WTC11 (cell line): ENCODE measurements around the gene TMEM97. TPM values are rescaled to one million over a fixed set of nuclear protein-coding genes. Genes with fewer than 3 reads are reported as not detected.

ENCODE experiments used
- CREB1 ChIP-seq: sonication (generic); formaldehyde crosslinking; IDR thresholded peaks from 2 replicates; pipeline ENCODE4 v1.8.0; 2023; ENCODE audit warnings: mild to moderate bottlenecking, missing genetic modification reagents
- CREM ChIP-seq: sonication (generic); formaldehyde crosslinking; IDR thresholded peaks from 2 replicates; pipeline ENCODE4 v1.8.1; 2022; ENCODE audit warnings: mild to moderate bottlenecking, missing genetic modification reagents, moderate library complexity
- ELF4 ChIP-seq: sonication (generic); formaldehyde crosslinking; IDR thresholded peaks from 2 replicates; pipeline ENCODE4 v1.8.1; 2022; ENCODE audit warnings: low read depth, mild to moderate bottlenecking, moderate library complexity, missing genetic modification reagents
- EMX1 ChIP-seq: fragments of 250-450 bp; sonication (Bioruptor Pico); IDR thresholded peaks from 2 replicates; pipeline ENCODE4 v1.8.0; 2021; ENCODE audit warnings: mild to moderate bottlenecking
- FOXJ3 ChIP-seq: sonication (generic); formaldehyde crosslinking; IDR thresholded peaks from 2 replicates; pipeline ENCODE4 v1.9.0; 2021; ENCODE audit warnings: missing genetic modification reagents, mild to moderate bottlenecking, borderline replicate concordance
- GRHL2 ChIP-seq: fragments of 250-450 bp; sonication (Bioruptor Pico); IDR thresholded peaks from 2 replicates; pipeline ENCODE4 v1.8.0; 2022; ENCODE audit warnings: mild to moderate bottlenecking, moderate library complexity; ENCODE audit not compliant: insufficient replicate concordance, severe bottlenecking
- JAZF1 ChIP-seq: fragments of 250-450 bp; sonication (Bioruptor Pico); IDR thresholded peaks from 2 replicates; pipeline ENCODE4 v1.9.0; 2021; ENCODE audit warnings: moderate library complexity, mild to moderate bottlenecking, inconsistent platforms
- KAT7 ChIP-seq: sonication (generic); formaldehyde crosslinking; IDR thresholded peaks from 2 replicates; pipeline ENCODE4 v1.8.1; 2023; ENCODE audit warnings: missing genetic modification reagents, mild to moderate bottlenecking, borderline replicate concordance
- MXD4 ChIP-seq: fragments of 250-450 bp; sonication (Bioruptor Pico); IDR thresholded peaks from 2 replicates; pipeline ENCODE4 v1.8.0; 2021; ENCODE audit warnings: mild to moderate bottlenecking, moderate library complexity, borderline replicate concordance
- MYBL2 ChIP-seq: sonication (generic); formaldehyde crosslinking; IDR thresholded peaks from 2 replicates; pipeline ENCODE4 v1.8.1; 2023; ENCODE audit warnings: mild to moderate bottlenecking, moderate library complexity, missing genetic modification reagents
- NFATC4 ChIP-seq: fragments of 250-450 bp; sonication (Bioruptor Pico); IDR thresholded peaks from 2 replicates; pipeline ENCODE4 v1.9.0; 2021; ENCODE audit warnings: mild to moderate bottlenecking
- PRRX2 ChIP-seq: fragments of 250-450 bp; sonication (Bioruptor Pico); IDR thresholded peaks from 2 replicates; pipeline ENCODE4 v1.8.0; 2021; ENCODE audit warnings: mild to moderate bottlenecking
- total RNA-seq: library from RNA; stranded (reverse); gene quantifications from 3 replicates; pipeline ENCODE4 v1.2.3, GENCODE V29; 2021
- TF ChIP-seq, protein P1 (sequence below): sonication (generic); formaldehyde crosslinking; IDR thresholded peaks from 2 replicates; pipeline ENCODE4 v1.8.1; 2023; ENCODE audit warnings: mild to moderate bottlenecking, missing genetic modification reagents, moderate library complexity
- TF ChIP-seq, protein P2 (sequence below): fragments of 200-600 bp; IDR thresholded peaks from 2 replicates; pipeline ENCODE4 v1.8.0; 2022; ENCODE audit warnings: antibody characterized with exemption
- TF ChIP-seq, protein P3 (sequence below): sonication (generic); formaldehyde crosslinking; IDR thresholded peaks from 2 replicates; pipeline ENCODE4 v1.8.1; 2022; ENCODE audit warnings: mild to moderate bottlenecking, moderate library complexity, missing genetic modification reagents
- TF ChIP-seq, protein P4 (sequence below): sonication (generic); formaldehyde crosslinking; IDR thresholded peaks from 2 replicates; pipeline ENCODE4 v1.8.1; 2022; ENCODE audit warnings: low read depth, missing genetic modification reagents, borderline replicate concordance
- TF ChIP-seq, protein P5 (sequence below): fragments of 250-450 bp; sonication (Bioruptor Pico); IDR thresholded peaks from 2 replicates; pipeline ENCODE4 v1.9.0; 2021; ENCODE audit warnings: moderate library complexity, mild to moderate bottlenecking, inconsistent platforms, borderline replicate concordance
- TF ChIP-seq, protein P6 (sequence below): sonication (generic); formaldehyde crosslinking; IDR thresholded peaks from 2 replicates; pipeline ENCODE4 v1.8.0; 2022; ENCODE audit warnings: mild to moderate bottlenecking, missing genetic modification reagents
- TF ChIP-seq, protein P7 (sequence below): sonication (generic); formaldehyde crosslinking; IDR thresholded peaks from 2 replicates; pipeline ENCODE4 v1.8.1; 2022; ENCODE audit warnings: low read depth, mild to moderate bottlenecking, moderate library complexity, missing genetic modification reagents, borderline replicate concordance
- TF ChIP-seq, protein P8 (sequence below): sonication (generic); formaldehyde crosslinking; IDR thresholded peaks from 2 replicates; pipeline ENCODE4 v1.8.0; 2022; ENCODE audit warnings: missing genetic modification reagents
- TF ChIP-seq, protein P9 (sequence below): sonication (generic); formaldehyde crosslinking; IDR thresholded peaks from 2 replicates; pipeline ENCODE4 v1.8.1; 2023; ENCODE audit warnings: mild to moderate bottlenecking, moderate library complexity, missing genetic modification reagents

TMEM97 gene
- total RNA-seq, 1 experiment from 2014 or later = 68.0 TPM

DNA sequence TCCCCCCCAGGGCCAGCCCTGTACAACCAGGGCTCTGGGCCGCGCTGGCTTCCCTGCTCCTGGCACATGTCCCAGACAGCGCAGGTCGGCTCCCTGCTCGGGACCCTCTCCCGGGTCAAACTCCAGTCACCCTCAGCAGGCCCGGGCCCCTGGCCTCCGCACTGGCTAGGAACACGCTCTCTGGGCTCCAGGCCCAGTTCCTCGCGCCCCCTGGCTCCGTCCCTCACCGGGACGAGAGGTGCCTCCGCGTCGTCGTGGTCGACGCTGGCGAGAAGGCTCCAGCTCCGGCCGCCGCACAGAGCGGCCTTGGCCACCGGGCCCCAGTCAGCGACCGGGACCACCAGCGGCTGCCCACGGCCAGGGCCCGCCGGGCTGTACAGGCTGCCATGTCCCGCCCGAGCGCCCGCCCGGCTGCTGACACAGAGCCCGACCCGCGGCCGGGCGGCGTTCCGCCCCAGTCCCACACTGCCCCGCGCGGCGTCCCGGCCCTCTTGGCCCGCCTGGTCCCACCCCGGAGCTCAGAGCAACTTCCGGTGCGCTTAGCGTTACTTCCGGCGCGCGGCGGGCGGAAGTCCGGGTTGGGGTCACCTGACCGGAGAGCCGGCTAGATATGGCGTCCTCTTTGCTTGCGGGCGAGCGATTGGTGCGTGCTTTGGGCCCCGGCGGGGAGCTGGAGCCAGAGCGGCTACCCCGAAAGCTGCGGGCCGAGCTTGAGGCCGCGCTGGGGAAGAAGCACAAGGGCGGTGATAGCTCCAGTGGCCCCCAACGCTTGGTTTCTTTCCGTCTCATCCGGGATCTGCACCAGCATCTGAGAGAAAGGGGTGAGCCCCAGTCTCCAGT, 38.3 kb downstream of the TMEM97 start, which contains the start of gene POLDIP2 (continued):
- TF ChIP-seq, protein P1, sequence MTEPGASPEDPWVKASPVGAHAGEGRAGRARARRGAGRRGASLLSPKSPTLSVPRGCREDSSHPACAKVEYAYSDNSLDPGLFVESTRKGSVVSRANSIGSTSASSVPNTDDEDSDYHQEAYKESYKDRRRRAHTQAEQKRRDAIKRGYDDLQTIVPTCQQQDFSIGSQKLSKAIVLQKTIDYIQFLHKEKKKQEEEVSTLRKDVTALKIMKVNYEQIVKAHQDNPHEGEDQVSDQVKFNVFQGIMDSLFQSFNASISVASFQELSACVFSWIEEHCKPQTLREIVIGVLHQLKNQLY = no peak
- TF ChIP-seq, protein P2, sequence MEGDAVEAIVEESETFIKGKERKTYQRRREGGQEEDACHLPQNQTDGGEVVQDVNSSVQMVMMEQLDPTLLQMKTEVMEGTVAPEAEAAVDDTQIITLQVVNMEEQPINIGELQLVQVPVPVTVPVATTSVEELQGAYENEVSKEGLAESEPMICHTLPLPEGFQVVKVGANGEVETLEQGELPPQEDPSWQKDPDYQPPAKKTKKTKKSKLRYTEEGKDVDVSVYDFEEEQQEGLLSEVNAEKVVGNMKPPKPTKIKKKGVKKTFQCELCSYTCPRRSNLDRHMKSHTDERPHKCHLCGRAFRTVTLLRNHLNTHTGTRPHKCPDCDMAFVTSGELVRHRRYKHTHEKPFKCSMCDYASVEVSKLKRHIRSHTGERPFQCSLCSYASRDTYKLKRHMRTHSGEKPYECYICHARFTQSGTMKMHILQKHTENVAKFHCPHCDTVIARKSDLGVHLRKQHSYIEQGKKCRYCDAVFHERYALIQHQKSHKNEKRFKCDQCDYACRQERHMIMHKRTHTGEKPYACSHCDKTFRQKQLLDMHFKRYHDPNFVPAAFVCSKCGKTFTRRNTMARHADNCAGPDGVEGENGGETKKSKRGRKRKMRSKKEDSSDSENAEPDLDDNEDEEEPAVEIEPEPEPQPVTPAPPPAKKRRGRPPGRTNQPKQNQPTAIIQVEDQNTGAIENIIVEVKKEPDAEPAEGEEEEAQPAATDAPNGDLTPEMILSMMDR = no peak
- TF ChIP-seq MXD4 (CRISPR knock-in tag) (no peak), NFATC4 (no peak), PRRX2 (CRISPR knock-in tag) (no peak), MYBL2 (CRISPR knock-in tag) (no peak), ELF4 (CRISPR knock-in tag) (0 out of 2 replicates have a peak, but pooled peaks have one; percentile 38), GRHL2 (CRISPR knock-in tag) (no peak), JAZF1 (CRISPR knock-in tag) (no peak), KAT7 (CRISPR knock-in tag) (no peak), FOXJ3 (CRISPR knock-in tag) (no peak), CREB1 (CRISPR knock-in tag) (0 out of 2 replicates have a peak, but pooled peaks have one; percentile 52), EMX1 (CRISPR knock-in tag) (no peak), CREM (peak; percentile 92)
- TF ChIP-seq, protein P3, sequence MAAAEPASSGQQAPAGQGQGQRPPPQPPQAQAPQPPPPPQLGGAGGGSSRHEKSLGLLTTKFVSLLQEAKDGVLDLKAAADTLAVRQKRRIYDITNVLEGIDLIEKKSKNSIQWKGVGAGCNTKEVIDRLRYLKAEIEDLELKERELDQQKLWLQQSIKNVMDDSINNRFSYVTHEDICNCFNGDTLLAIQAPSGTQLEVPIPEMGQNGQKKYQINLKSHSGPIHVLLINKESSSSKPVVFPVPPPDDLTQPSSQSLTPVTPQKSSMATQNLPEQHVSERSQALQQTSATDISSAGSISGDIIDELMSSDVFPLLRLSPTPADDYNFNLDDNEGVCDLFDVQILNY (CRISPR knock-in tag) = peak; percentile 67; the same call in 1 of the 2 replicates
- TF ChIP-seq, protein P4, sequence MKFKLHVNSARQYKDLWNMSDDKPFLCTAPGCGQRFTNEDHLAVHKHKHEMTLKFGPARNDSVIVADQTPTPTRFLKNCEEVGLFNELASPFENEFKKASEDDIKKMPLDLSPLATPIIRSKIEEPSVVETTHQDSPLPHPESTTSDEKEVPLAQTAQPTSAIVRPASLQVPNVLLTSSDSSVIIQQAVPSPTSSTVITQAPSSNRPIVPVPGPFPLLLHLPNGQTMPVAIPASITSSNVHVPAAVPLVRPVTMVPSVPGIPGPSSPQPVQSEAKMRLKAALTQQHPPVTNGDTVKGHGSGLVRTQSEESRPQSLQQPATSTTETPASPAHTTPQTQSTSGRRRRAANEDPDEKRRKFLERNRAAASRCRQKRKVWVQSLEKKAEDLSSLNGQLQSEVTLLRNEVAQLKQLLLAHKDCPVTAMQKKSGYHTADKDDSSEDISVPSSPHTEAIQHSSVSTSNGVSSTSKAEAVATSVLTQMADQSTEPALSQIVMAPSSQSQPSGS = no peak
- TF ChIP-seq, protein P5, sequence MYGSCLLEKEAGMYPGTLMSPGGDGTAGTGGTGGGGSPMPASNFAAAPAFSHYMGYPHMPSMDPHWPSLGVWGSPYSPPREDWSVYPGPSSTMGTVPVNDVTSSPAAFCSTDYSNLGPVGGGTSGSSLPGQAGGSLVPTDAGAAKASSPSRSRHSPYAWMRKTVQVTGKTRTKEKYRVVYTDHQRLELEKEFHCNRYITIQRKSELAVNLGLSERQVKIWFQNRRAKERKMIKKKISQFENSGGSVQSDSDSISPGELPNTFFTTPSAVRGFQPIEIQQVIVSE (CRISPR knock-in tag) = no peak
- TF ChIP-seq, protein P6, sequence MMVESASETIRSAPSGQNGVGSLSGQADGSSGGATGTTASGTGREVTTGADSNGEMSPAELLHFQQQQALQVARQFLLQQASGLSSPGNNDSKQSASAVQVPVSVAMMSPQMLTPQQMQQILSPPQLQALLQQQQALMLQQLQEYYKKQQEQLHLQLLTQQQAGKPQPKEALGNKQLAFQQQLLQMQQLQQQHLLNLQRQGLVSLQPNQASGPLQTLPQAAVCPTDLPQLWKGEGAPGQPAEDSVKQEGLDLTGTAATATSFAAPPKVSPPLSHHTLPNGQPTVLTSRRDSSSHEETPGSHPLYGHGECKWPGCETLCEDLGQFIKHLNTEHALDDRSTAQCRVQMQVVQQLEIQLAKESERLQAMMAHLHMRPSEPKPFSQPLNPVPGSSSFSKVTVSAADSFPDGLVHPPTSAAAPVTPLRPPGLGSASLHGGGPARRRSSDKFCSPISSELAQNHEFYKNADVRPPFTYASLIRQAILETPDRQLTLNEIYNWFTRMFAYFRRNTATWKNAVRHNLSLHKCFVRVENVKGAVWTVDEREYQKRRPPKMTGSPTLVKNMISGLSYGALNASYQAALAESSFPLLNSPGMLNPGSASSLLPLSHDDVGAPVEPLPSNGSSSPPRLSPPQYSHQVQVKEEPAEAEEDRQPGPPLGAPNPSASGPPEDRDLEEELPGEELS (CRISPR knock-in tag) = no peak; the same call in none of the 2 replicates
- TF ChIP-seq, protein P7, sequence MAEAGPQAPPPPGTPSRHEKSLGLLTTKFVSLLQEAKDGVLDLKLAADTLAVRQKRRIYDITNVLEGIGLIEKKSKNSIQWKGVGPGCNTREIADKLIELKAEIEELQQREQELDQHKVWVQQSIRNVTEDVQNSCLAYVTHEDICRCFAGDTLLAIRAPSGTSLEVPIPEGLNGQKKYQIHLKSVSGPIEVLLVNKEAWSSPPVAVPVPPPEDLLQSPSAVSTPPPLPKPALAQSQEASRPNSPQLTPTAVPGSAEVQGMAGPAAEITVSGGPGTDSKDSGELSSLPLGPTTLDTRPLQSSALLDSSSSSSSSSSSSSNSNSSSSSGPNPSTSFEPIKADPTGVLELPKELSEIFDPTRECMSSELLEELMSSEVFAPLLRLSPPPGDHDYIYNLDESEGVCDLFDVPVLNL (CRISPR knock-in tag) = no peak
- TF ChIP-seq, protein P8, sequence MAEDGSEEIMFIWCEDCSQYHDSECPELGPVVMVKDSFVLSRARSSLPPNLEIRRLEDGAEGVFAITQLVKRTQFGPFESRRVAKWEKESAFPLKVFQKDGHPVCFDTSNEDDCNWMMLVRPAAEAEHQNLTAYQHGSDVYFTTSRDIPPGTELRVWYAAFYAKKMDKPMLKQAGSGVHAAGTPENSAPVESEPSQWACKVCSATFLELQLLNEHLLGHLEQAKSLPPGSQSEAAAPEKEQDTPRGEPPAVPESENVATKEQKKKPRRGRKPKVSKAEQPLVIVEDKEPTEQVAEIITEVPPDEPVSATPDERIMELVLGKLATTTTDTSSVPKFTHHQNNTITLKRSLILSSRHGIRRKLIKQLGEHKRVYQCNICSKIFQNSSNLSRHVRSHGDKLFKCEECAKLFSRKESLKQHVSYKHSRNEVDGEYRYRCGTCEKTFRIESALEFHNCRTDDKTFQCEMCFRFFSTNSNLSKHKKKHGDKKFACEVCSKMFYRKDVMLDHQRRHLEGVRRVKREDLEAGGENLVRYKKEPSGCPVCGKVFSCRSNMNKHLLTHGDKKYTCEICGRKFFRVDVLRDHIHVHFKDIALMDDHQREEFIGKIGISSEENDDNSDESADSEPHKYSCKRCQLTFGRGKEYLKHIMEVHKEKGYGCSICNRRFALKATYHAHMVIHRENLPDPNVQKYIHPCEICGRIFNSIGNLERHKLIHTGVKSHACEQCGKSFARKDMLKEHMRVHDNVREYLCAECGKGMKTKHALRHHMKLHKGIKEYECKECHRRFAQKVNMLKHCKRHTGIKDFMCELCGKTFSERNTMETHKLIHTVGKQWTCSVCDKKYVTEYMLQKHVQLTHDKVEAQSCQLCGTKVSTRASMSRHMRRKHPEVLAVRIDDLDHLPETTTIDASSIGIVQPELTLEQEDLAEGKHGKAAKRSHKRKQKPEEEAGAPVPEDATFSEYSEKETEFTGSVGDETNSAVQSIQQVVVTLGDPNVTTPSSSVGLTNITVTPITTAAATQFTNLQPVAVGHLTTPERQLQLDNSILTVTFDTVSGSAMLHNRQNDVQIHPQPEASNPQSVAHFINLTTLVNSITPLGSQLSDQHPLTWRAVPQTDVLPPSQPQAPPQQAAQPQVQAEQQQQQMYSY (CRISPR knock-in tag) = no peak
- TF ChIP-seq, protein P9, sequence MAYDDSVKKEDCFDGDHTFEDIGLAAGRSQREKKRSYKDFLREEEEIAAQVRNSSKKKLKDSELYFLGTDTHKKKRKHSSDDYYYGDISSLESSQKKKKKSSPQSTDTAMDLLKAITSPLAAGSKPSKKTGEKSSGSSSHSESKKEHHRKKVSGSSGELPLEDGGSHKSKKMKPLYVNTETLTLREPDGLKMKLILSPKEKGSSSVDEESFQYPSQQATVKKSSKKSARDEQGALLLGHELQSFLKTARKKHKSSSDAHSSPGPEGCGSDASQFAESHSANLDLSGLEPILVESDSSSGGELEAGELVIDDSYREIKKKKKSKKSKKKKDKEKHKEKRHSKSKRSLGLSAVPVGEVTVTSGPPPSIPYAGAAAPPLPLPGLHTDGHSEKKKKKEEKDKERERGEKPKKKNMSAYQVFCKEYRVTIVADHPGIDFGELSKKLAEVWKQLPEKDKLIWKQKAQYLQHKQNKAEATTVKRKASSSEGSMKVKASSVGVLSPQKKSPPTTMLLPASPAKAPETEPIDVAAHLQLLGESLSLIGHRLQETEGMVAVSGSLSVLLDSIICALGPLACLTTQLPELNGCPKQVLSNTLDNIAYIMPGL (CRISPR knock-in tag) = peak; percentile 77; the same call in 1 of the 2 replicates
